A549 (cell line): Measurements from ENCODE around the gene LCN1. TPM values are rescaled to one million over a fixed set of nuclear protein-coding genes. Genes with fewer than 3 reads are reported as not detected.

ENCODE experiments used
- ATAC-seq, 2 experiments: fragments of 200-7000 bp in 1 of 2; fragments of >200 bp in 1 of 2; cut with Nextera tagmentation in 1 of 2; cut with Tn5 transposase in 1 of 2; 3 replicates each; pipeline versions ENCODE4 v1.8.0 to v1.9.1; 2018 to 2020; ENCODE audit warnings: mild to moderate bottlenecking in 1 of 2, moderate library complexity in 1 of 2
- CTCF ChIA-PET: fragments of 300-600 bp; sonication (Branson Sonifier 250); formaldehyde crosslinking; extraction: SDS; loops from one replicate; lab custom pipeline; 2021; ENCODE audit warnings: antibody characterized with exemption, inconsistent platforms; lab: Yijun Ruan, JAX
- POLR2A ChIA-PET: fragments of 350-600 bp; formaldehyde crosslinking; extraction: SDS; loops from one replicate; lab custom pipeline; 2021; ENCODE audit warnings: antibody characterized with exemption, inconsistent platforms; lab: Yijun Ruan, JAX
- DNase-seq, 2 experiments: peaks; one replicate each; pipeline versions ENCODE4 v3.0.0 to v3.0.0-alpha.2; 2011 to 2016; ENCODE audit warnings: low read depth in 1 of 2, low spot score in 1 of 2
- FAIRE-seq: peaks from 2 replicates; lab custom pipeline; 2011; peaks lifted over from hg19 to GRCh38; lab: Jason Lieb, UNC
- H3K27ac ChIP-seq, 2 experiments: fragments of >200 bp; sonication (Bioruptor Twin); formaldehyde crosslinking; 3 replicates each; pipeline ENCODE4 v1.5.1; 2016 to 2017
- H3K4me1 ChIP-seq: fragments of >200 bp; sonication (Bioruptor Twin); formaldehyde crosslinking; 3 replicates; pipeline ENCODE4 v1.6.1; 2016
- H3K4me2 ChIP-seq: fragments of >200 bp; sonication (Bioruptor Twin); formaldehyde crosslinking; 3 replicates; pipeline ENCODE4 v1.6.1; 2016
- H3K4me3 ChIP-seq: fragments of >200 bp; sonication (Bioruptor Twin); formaldehyde crosslinking; 3 replicates; pipeline ENCODE4 v1.5.1; 2016
- H3K9me3 ChIP-seq: fragments of >200 bp; sonication (Bioruptor Twin); formaldehyde crosslinking; 3 replicates; pipeline ENCODE4 v1.6.1; 2016
- FOSL2 ChIP-seq, 2 experiments: fragments of 450-650 bp in 1 of 2; fragments of >200 bp in 1 of 2; sonication (Bioruptor Twin) in 1 of 2; formaldehyde crosslinking; IDR thresholded peaks; 2 replicates each; pipeline versions ENCODE4 v1.5.0 to v1.6.1; 2016 to 2020; ENCODE audit warnings: mild to moderate bottlenecking in 1 of 2, moderate library complexity in 1 of 2
- FOXS1 ChIP-seq: fragments of 250-450 bp; sonication (Bioruptor Pico); IDR thresholded peaks from 2 replicates; pipeline ENCODE4 v1.5.0; 2020; ENCODE audit warnings: mild to moderate bottlenecking, moderate library complexity
- GATA3 ChIP-seq: IDR thresholded peaks from 2 replicates; pipeline ENCODE4 v1.6.1; 2012; ENCODE audit warnings: borderline replicate concordance
- HOXA7 ChIP-seq: fragments of 250-450 bp; sonication (Bioruptor Pico); IDR thresholded peaks from 2 replicates; pipeline ENCODE4 v1.5.0; 2020; ENCODE audit warnings: mild to moderate bottlenecking, moderate library complexity
- HOXB13 ChIP-seq: fragments of 250-450 bp; sonication (Bioruptor Pico); IDR thresholded peaks from 2 replicates; pipeline ENCODE4 v1.5.0; 2020; ENCODE audit warnings: low read depth, mild to moderate bottlenecking, moderate library complexity
- JUN ChIP-seq, 2 experiments: fragments of >200 bp; sonication (Bioruptor Twin); formaldehyde crosslinking; IDR thresholded peaks; 2 replicates in 1 of 2; 3 replicates in 1 of 2; pipeline ENCODE4 v1.6.1; 2016 to 2017
- MAZ ChIP-seq: fragments of 150-350 bp; IDR thresholded peaks from 2 replicates; pipeline ENCODE4 v1.6.1; 2014; ENCODE audit warnings: antibody characterized with exemption, low read depth, low read length, borderline replicate concordance
- NFE2L2 ChIP-seq: fragments of 150-350 bp; conservative IDR thresholded peaks from 2 replicates; pipeline ENCODE4 v1.6.1; 2014; ENCODE audit warnings: low read length
- NPAS2 ChIP-seq: fragments of 250-450 bp; sonication (Bioruptor Pico); IDR thresholded peaks from 2 replicates; pipeline ENCODE4 v1.8.0; 2022; ENCODE audit warnings: mild to moderate bottlenecking, moderate library complexity, borderline replicate concordance
- SREBF2 ChIP-seq: fragments of 450-650 bp; IDR thresholded peaks from 2 replicates; pipeline ENCODE4 v1.6.1; 2014; ENCODE audit warnings: mild to moderate bottlenecking, moderate library complexity
- TFCP2L1 ChIP-seq: fragments of 250-450 bp; sonication (Bioruptor Pico); IDR thresholded peaks from 2 replicates; pipeline ENCODE4 v1.5.0; 2021; ENCODE audit warnings: mild to moderate bottlenecking
- ZC3H11A ChIP-seq: fragments of 450-650 bp; IDR thresholded peaks from 2 replicates; pipeline ENCODE4 v1.6.1; 2014; ENCODE audit warnings: antibody characterized with exemption, mild to moderate bottlenecking
- ZFP36 ChIP-seq: fragments of 450-650 bp; IDR thresholded peaks from 2 replicates; pipeline ENCODE4 v1.6.1; 2014; ENCODE audit warnings: borderline replicate concordance; ENCODE audit not compliant: partially characterized antibody
- WGBS: methylation state at CpG from one replicate; pipeline ENCODE4 v1.1.6; 2017; ENCODE audit errors: missing lambda C conversion rate; 5-methylcytosine and 5-hydroxymethylcytosine counted together
- polyA plus RNA-seq, 4 experiments: library from polyadenylated mRNA; depleted of rRNA in 3 of 4; stranded (reverse); fragments of >200 nt; fragmentation: RNase III in 1 of 4; extraction: RNeasy Plus Mini Kit Qiagen cat#74134 plus additional on column Dnase treatment in 1 of 4; gene quantifications; 2 replicates in 3 of 4; 3 replicates in 1 of 4; pipeline ENCODE4 v1.2.3, GENCODE V29; 2011 to 2017
- TF ChIP-seq, protein P1 (sequence below): fragments of >200 bp; sonication (Bioruptor Twin); formaldehyde crosslinking; IDR thresholded peaks from 3 replicates; pipeline ENCODE4 v1.5.1; 2016
- TF ChIP-seq, protein P2 (sequence below): fragments of 250-450 bp; sonication (Bioruptor Pico); IDR thresholded peaks from 2 replicates; pipeline ENCODE4 v1.5.0; 2020; ENCODE audit warnings: low read depth, mild to moderate bottlenecking, moderate library complexity
- TF ChIP-seq, protein P3 (sequence below): fragments of >200 bp; sonication (Bioruptor Twin); formaldehyde crosslinking; IDR thresholded peaks from 2 replicates; pipeline ENCODE4 v1.6.1; 2016
- TF ChIP-seq, protein P4 (sequence below): fragments of 200-600 bp; sonication (generic); IDR thresholded peaks from 2 replicates; pipeline ENCODE4 v1.6.1; 2016; ENCODE audit warnings: antibody characterized with exemption, mild to moderate bottlenecking, moderate library complexity
- TF ChIP-seq, protein P5 (sequence below): IDR thresholded peaks from 2 replicates; pipeline ENCODE4 v1.6.1; 2012

LCN1 gene
- polyA plus RNA-seq, 2 of the 4 experiments (the other 2 are of a cell fraction) = not detected

DNA sequence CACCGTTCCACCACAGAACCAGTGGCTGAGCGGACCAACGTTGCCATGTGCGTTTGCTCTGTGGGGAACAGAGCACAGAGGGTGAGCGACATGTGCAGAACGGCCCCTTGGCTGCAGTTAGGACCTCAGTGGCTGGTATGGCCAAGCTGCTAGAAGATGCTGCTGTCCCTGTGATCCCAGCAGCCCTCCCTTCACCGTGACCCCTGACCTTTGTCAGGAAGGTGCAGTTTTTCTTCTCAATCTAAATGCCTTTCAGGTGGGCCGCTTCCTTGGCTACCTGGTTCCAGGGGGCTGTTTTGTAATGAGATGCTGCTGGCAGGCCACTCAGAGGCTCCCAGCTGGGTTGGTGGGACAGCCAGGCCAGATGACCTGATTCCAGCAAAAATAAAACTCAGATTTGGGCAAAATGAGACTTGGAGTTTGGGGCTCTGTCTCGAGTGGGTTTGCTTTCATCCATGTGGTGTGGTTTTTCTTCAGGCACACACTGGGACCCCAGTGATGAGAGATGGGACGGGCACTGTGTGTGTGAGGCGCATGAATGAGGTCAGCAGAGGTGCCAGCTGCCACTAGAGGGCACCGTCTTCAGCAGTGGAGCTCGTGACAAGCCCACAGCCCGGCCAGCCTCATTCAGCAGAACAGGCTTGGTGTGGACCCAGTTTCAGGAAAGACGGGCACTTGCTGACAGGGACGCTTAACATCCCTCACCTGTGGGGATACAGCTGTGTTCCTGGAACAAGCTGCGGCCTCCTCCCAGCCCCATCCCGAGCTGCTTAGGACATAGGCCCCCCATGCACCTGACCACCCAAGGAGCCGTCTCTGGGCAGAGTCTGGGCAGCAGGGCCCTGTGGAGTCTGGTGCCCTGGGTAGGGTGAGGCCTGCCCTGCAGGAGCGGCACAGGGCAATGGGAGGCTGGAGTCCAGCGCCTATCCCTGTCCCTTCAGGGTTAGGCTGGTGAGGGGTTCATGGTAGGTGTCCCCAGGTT lies 16.7 kb upstream of the LCN1 start (continued):
- TF ChIP-seq, protein P1, sequence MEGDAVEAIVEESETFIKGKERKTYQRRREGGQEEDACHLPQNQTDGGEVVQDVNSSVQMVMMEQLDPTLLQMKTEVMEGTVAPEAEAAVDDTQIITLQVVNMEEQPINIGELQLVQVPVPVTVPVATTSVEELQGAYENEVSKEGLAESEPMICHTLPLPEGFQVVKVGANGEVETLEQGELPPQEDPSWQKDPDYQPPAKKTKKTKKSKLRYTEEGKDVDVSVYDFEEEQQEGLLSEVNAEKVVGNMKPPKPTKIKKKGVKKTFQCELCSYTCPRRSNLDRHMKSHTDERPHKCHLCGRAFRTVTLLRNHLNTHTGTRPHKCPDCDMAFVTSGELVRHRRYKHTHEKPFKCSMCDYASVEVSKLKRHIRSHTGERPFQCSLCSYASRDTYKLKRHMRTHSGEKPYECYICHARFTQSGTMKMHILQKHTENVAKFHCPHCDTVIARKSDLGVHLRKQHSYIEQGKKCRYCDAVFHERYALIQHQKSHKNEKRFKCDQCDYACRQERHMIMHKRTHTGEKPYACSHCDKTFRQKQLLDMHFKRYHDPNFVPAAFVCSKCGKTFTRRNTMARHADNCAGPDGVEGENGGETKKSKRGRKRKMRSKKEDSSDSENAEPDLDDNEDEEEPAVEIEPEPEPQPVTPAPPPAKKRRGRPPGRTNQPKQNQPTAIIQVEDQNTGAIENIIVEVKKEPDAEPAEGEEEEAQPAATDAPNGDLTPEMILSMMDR = peak; percentile 65
- no peak for TF ChIP-seq ZFP36
- TF ChIP-seq, all 56 proteins: peak for 7

DNA sequence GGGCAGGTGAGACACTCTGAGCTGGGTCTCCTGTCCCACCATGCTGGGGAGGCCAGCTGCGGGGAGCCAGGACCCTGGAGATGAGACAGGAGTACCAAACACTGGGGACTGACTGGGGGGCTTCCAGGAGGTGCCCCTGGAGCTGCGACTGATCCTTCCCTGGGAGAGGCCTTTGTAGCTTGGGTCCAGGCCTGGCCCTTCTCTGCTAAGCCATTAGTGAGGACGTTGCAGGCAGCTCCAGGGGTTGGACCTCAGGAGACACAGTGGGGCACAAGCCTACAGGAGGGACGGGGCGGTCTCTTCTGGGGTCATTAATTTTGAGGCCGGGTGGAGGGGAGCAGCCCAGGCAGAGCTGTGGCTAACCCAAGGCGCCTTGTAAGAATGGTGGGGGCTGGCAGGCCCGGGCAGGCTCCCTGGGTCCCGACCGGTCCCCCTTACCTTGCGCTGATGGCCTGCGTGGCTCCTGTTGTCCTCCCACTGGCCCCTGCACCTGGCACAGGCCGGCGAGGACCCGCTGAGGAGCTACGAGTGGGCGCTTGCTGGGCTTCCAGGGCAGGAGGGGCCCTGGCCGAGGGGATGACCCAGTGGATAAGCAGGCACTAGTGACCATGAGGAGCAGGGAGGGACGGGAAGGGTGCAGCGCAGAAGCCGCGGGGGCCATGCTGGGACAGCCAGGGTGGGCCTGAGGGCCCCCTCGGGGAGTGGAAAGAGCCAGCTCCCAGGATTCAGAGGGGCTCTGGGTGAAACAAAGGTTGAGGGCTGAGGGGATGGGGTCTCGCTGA lies 15.6 kb upstream of the LCN1 start:
- Histone ChIP-seq H3K4me3 (no peak overlapping the region), H3K4me2 (no peak overlapping the region), H3K9me3 (no peaks in the 10 kb centered on the region), H3K27ac (no peak overlapping the region), H3K4me1 (peaks cover 12% of the 10 kb centered on the region)
- ATAC-seq (no peak), DNase-seq (no peak), FAIRE-seq (no peak)
- WGBS = 89% methylated on average over 10 of the region's 24 CpGs
- CTCF ChIA-PET = interaction anchor here (0.9 to 3.9 kb wide), 20 partner anchors 9 to 676 kb away, joined by 3 to 38 read pairs (median 8); partner anchors contain the start of gene PPP1R26
- TF ChIP-seq JUN (IDR thresholded peaks at IDR 0.05) (no peak), GATA3 (no peak), HOXA7 (CRISPR knock-in tag) (no peak), NPAS2 (CRISPR knock-in tag) (no peak)
- TF ChIP-seq, protein P2, sequence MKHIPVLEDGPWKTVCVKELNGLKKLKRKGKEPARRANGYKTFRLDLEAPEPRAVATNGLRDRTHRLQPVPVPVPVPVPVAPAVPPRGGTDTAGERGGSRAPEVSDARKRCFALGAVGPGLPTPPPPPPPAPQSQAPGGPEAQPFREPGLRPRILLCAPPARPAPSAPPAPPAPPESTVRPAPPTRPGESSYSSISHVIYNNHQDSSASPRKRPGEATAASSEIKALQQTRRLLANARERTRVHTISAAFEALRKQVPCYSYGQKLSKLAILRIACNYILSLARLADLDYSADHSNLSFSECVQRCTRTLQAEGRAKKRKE (CRISPR knock-in tag) = no peak
- TF ChIP-seq, protein P3, sequence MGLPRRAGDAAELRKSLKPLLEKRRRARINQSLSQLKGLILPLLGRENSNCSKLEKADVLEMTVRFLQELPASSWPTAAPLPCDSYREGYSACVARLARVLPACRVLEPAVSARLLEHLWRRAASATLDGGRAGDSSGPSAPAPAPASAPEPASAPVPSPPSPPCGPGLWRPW = no peak
- TF ChIP-seq, protein P4, sequence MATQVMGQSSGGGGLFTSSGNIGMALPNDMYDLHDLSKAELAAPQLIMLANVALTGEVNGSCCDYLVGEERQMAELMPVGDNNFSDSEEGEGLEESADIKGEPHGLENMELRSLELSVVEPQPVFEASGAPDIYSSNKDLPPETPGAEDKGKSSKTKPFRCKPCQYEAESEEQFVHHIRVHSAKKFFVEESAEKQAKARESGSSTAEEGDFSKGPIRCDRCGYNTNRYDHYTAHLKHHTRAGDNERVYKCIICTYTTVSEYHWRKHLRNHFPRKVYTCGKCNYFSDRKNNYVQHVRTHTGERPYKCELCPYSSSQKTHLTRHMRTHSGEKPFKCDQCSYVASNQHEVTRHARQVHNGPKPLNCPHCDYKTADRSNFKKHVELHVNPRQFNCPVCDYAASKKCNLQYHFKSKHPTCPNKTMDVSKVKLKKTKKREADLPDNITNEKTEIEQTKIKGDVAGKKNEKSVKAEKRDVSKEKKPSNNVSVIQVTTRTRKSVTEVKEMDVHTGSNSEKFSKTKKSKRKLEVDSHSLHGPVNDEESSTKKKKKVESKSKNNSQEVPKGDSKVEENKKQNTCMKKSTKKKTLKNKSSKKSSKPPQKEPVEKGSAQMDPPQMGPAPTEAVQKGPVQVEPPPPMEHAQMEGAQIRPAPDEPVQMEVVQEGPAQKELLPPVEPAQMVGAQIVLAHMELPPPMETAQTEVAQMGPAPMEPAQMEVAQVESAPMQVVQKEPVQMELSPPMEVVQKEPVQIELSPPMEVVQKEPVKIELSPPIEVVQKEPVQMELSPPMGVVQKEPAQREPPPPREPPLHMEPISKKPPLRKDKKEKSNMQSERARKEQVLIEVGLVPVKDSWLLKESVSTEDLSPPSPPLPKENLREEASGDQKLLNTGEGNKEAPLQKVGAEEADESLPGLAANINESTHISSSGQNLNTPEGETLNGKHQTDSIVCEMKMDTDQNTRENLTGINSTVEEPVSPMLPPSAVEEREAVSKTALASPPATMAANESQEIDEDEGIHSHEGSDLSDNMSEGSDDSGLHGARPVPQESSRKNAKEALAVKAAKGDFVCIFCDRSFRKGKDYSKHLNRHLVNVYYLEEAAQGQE = no peak
- POLR2A ChIA-PET = interaction anchor here (0.9 kb wide), 1 partner anchor 25 kb away, joined by 3 read pairs; no protein-coding TSS in a partner anchor

DNA sequence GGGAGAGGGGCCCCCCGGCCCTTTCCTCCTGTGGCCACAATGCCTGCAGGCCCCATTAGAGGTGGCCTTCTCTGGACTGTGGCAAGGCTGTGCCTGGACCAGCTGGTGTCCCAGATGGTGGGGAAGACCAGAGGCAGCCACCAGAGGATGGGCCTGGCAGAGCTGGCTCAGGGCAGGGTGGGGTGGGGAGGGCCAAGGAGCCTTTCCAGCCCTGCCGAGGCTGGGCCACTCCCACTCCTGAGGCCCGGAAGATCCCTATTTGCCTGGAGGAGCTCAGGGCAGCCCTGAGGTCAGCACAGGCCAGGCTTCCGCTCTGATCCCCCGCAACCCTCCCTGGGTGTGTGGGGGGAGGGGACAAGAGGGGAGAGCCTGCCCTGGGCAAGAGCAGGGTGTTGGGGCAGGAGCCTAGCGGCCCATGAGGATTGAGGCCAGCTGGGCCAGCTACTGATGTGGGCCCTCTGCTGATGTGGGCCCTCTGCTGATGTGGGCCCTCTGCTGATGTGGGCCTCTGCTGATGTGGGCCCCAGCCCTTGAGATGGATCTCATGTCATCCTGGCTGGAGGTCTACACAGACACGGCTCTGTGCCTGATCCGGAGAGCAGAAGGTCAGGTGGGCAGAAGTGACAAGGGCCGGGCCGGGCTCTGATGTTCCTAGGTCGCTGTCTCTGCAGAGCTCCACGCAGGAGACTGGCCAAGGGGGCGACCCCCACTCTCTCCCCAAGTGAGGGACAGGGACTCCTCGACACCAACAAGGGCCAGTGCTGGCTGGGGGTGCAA lies 14.7 kb upstream of the LCN1 start:
- no peak for FAIRE-seq
- Histone ChIP-seq H3K4me3 (no peak overlapping the region), H3K4me1 (peaks cover 11% of the 10 kb centered on the region), H3K9me3 (no peaks in the 10 kb centered on the region), H3K4me2 (no peak overlapping the region), H3K27ac (no peak overlapping the region)
- ChIA-PET POLR2A (no interaction called here), CTCF (interaction anchor here (0.9 to 3.9 kb wide), 9 partner anchors 13 to 675 kb away, joined by 3 to 38 read pairs (median 8); partner anchors contain the start of gene PPP1R26)
- ATAC-seq = peak in 1 of 2 experiments; percentile 33; a peak in 3 of 6 replicates
- no peak for DNase-seq
- WGBS = 100% methylated on average over 1 of the region's 14 CpGs
- TF ChIP-seq ZC3H11A = no peak
- TF ChIP-seq FOXS1 (CRISPR knock-in tag) = no peak
- no peak for TF ChIP-seq TFCP2L1
- TF ChIP-seq HOXB13 (CRISPR knock-in tag) = no peak
- TF ChIP-seq, protein P3 = no peak
- no peak for TF ChIP-seq NFE2L2
- TF ChIP-seq, protein P5, sequence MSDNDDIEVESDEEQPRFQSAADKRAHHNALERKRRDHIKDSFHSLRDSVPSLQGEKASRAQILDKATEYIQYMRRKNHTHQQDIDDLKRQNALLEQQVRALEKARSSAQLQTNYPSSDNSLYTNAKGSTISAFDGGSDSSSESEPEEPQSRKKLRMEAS = no peak
- no peak for TF ChIP-seq NPAS2 (CRISPR knock-in tag)
- no peak for TF ChIP-seq SREBF2
- no peak for TF ChIP-seq FOSL2 (IDR thresholded peaks at IDR 0.05)
- TF ChIP-seq FOSL2 (CRISPR knock-in tag; IDR thresholded peaks at IDR 0.05) = no peak
- TF ChIP-seq, protein P1 = no peak
- TF ChIP-seq MAZ = no peak
